Hair follicle dermal papilla cell (primary cell): ENCODE results near the gene GRM5. TPM values are rescaled to one million over a fixed set of nuclear protein-coding genes. Genes with fewer than 3 reads are reported as not detected.

Source experiments
- small RNA-seq: library from RNA; depleted of rRNA; stranded (forward); fragments of <200 nt; gene quantifications from one replicate; pipeline ENCODE3, GENCODE V24; 2012
- total RNA-seq: library from RNA; depleted of rRNA; stranded (reverse); fragments of >200 nt; gene quantifications from 2 replicates; pipeline ENCODE4 v1.2.3, GENCODE V29; 2012

GRM5 gene
- 0.12 and 0.49 TPM in 2 replicates for total RNA-seq

GRCh38 chr11:89065651-89066201 lies at the start of gene GRM5:
Gene GRM5 (minus strand): TSS chr11:89065982. CDS start chr11:89047872, 18,110 bp downstream.

Small RNAs within 50 kb of the gene (small RNA-seq; reads per million reads assigned to genes)
- gene RNU6-16P, result 1.9 reads per million, percentile 43 among the genes with 10 or more reads in this experiment

Other genes starting within 250 kb of the GRM5 start
- 0.16 TPM in 1 of 2 replicates, not detected in the other for gene TYR, start 111.9 kb upstream of the GRM5 start, total RNA-seq